Fibroblast of skin of right quadriceps (primary cell): Measurements from ENCODE around the gene SDK1.

Experiments used
- DNase-seq: peaks from one replicate; pipeline ENCODE4 v3.0.0-alpha.2; 2013

The SDK1 gene

GRCh38 chr7:3591944-3592343 is 290.9 kb downstream of the SDK1 start:
- no peak for DNase-seq

GRCh38 chr7:3592401-3593134 is 291.5 kb downstream of the SDK1 start:
- DNase-seq, result no peak

DNA sequence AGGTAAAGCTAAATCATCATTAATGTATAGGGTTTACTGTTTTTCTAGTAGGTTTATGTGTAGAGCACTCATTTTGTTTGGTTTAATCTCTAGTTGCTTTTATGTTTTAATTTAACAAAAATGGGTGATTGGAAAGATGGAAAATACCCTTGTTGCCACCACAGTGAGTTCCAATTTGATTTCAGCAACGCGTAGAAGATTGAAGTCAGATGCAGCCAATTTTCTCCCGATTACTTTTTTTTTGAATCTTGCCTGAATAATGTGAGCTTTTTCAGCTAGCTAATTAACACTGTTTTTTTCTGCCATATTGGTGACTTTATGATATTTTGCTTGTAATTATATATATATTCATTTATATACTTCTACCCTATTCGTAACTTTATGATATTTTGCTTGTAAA is 293.8 kb downstream of the SDK1 start:
- no peak for DNase-seq

DNA sequence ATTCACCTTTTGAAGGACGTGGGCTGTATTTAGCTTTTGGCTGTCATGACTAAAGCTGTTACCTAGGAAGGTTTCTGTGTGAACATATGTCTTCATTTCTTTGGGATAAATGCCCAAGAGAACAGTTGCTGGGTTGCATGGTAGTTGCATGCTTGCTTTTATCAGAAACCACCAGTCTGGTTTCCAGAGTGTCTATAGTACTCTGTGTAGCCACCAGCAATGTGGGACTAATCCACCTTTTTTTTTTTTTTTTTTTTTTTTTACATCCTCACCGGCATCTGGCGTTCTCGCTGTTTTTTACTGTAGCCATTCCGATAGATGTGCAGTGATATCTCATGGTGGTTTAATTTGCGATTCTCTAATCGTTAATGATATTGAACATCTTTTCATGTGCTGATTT is 297.8 kb downstream of the SDK1 start:
- DNase-seq, result no peak

GRCh38 chr7:3605222-3605621 is 304.2 kb downstream of the SDK1 start:
- no peak for DNase-seq

- DNase-seq, result no peak
Observed at GRCh38 chr7:3606436-3606835, 305.4 kb downstream of the SDK1 start.

DNA sequence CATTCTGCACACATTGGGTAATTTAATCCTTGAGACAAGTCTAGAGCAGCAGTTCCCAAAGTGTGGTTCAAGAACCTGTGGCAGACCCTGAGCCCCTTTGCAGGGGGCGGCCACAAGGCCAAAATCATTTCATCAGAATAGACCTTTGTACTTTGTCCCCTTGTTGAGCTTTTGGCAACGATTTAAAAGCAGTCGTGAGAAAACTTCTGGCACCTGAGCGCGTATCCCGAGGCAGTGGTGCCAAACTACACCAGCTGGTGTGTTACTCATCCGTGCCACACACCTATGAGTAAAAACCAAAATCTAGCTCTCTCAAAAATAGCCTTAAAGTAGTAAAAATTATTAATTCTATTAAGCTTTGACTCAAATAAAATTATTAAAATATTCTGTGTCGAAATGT is 306.8 kb downstream of the SDK1 start:
- DNase-seq, result no peak

- no peak for DNase-seq
Observed at GRCh38 chr7:3616306-3616705, 315.3 kb downstream of the SDK1 start.

DNA sequence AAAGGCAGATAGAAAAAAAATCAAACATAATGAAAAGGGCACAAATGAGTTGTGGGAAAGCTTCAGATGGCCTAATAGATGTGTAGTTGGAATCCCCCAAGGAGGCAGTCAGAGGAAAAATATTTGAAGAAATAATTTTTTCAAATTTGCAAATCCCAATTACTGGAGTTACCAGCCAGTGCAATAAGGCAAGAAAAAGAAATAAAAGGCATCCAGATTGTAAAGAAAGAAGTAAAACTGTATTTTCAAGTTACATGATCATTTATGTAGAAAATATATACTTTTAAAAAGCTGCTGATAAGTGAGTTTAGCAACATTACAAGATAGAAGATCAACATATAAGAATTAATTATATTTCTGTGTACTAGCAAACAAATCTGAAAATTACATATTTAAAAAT is 329.0 kb downstream of the SDK1 start:
- no peak for DNase-seq

- no peak for DNase-seq
Observed at GRCh38 chr7:3634396-3634795, 333.3 kb downstream of the SDK1 start.

- no peak for DNase-seq
Observed at GRCh38 chr7:3636131-3636860, 335.2 kb downstream of the SDK1 start.

GRCh38 chr7:3639253-3639652 is 338.2 kb downstream of the SDK1 start:
- no peak for DNase-seq

DNA sequence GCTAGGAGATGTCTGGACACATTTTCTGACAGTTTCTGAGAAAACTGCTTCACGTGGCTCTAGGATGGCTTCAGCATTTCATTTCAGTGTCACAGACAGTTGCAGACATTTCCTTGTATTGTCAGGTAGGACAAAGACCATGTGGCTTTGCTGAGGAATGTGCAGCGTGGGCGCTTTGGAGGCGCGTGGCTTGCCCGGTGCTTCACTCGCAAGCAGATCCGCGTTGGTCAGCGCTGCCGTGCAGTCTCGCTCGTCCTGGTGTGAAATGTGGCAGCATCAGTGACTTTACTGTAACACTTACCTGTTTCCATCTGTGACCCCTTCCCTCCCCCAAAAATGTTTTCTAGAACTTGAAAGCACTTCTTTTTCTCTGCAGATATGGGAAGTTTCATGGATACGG is 340.5 kb downstream of the SDK1 start:
- no peak for DNase-seq

DNA sequence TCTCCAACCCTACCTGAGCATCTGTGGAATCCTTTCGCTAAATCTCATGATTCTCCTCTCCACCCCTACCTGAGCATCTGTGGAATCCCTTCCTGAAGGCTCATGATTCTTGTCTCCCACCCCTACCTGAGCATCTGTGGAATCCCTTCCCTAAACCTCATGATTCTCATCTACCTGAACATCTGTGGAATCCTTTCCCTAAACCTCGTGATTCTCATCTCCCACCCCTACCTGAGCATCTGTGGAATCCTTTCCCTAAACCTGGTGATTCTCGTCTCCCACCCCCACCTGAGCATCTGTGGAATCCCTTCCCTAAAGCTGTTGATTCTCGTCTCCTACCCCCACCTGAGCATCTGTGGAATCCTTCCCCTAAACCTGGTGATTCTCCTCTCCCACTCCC is 342.0 kb downstream of the SDK1 start:
- no peak for DNase-seq

- no peak for DNase-seq
Observed at GRCh38 chr7:3648276-3648675, 347.2 kb downstream of the SDK1 start.

- DNase-seq, result no peak
Observed at GRCh38 chr7:3649250-3649649, 348.2 kb downstream of the SDK1 start.

- no peak for DNase-seq
Observed at GRCh38 chr7:3649678-3650440, 348.8 kb downstream of the SDK1 start.

DNA sequence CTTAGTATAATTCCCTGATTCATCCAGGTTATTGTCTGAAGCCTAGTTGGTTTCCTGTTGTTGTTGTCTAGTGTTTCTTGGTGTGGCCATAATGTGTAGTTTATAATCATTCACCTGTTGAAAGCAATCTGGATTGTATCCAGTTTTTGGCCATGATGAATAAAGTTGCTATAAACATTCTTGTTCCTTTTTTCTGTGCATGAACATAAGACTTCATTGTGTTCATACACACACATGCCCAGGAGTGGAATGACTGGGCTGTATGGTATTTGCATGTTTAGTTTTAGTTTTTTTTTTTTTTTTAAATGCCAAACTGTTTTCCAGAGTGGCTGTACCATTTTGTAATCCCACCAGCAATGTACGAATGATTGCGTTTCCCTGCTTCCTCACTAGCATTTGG is 349.8 kb downstream of the SDK1 start:
- DNase-seq, result no peak

DNA sequence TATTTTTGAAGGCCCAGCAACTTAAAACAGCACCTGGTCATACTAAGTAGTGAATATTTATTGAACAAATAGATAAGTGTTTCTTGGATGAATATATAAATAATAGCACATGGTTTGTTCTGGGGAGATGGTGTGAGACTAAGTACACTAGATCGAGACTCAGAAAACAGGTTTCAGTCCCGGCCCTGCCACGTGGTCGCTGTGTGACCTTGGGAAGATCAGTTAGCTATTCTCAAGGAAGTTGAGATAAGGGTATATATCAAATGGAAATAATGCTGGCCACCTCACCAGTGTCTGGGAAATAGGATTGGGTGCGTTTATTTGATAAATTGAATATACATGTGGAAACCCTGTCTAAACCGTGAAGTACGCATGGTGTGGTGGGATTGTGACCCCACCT is 354.6 kb downstream of the SDK1 start:
- no peak for DNase-seq

DNA sequence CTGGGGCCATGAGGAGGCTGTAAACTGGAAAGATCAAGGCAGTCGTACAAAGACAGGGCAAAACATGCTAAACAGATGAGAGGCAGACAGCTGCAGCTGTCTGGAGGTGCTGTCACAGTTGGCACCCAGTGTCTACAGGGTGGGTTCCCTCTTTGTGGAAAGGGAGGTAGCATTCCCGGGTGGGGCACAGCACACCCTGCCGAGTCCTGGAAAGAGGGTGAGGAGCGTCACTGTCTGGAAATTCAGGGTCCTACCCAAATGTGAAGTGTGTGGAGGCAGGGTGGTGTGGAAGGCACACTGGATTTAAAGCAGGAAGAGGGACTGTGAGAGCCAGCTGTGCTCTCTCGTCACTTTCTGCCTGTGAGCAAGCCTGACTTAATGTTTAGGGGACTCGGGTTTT is 356.2 kb downstream of the SDK1 start:
- no peak for DNase-seq

DNA sequence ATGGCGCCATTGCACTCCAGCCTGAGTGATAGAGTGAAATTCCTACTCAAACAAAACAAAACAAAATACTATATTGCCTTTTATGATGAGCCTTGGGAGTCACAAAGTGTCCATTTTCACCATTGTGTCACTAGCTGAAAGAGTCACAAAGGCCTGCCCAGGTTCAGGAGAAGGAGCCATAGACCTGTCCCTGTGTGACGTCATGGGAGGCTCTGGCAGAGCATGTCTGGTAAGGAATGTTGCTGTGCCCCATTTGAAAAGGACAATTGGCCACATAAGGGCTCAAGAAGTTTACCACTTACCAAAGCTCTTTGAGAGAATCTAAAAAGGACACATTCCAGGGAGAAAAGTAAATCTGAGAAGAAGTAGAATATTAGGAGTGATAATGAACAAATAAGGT is 367.7 kb downstream of the SDK1 start:
- DNase-seq, result no peak

DNA sequence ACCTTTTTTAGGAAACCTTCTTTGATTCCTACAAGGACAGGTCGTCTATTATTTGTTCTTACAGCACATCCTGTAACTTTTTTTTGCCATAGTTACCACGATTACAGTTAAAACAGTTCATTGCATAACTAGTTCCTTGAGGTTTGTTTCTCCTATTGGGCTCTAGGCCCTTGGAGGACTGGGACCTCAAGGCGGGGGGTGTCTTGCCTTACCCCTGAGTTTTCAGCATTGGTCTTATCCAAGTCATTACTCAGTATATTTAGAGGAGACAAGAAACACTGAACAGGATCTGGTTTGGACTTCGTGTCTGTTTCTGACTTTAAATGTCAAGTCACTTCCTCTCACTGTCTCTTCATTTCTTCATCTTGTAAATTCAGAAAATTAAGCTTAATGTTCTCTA is 369.8 kb downstream of the SDK1 start:
- DNase-seq, result no peak

DNA sequence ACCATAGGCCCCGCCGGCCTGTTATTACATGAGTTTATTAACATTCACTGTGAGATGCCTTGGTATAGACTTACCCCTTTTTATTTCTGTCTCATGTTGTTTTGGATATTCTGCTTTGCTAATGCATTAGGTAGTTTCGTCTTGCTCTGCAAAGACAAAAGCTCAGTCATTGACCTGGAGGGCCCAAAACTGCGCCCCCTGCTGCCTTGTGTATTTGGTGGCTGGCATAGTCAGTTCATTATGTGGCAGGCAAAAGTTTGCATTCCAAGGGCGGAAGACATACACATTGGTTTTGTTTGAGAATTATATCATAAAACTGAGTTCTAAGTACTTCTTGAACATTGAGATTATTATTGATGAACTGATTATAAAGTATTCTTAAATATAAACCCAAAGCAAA is 372.5 kb downstream of the SDK1 start:
- peak; percentile 4 for DNase-seq

DNA sequence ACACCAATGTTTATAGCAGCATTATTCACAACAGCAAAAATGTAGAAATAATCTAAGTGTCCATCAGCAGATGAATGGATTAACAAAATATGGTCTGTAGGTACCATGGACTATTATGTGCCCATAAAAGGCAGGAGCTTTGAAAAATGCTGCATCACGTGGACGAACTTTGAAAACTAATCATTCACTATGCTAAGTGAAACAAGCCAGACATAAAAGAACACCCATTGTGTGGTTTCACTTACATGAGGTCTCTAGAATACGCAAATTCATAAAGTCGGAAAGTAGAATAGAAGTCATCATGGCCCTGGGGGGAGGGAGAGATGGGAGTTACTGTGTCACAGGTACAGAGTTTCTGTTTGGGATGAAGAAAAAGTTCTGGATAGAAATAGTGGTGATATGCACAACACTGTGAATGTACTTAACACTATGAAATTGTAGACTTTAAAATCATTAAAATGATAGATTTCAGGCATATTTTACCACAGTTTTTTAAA is 377.3 kb downstream of the SDK1 start:
- no peak for DNase-seq
